ENCODE results near the gene RAET1G.
"Not testable (repeated sequence)": the region's sequence is repeated elsewhere in the genome, so short reads cannot be mapped to it uniquely, and the experiment has no call there.

The RAET1G gene

DNA sequence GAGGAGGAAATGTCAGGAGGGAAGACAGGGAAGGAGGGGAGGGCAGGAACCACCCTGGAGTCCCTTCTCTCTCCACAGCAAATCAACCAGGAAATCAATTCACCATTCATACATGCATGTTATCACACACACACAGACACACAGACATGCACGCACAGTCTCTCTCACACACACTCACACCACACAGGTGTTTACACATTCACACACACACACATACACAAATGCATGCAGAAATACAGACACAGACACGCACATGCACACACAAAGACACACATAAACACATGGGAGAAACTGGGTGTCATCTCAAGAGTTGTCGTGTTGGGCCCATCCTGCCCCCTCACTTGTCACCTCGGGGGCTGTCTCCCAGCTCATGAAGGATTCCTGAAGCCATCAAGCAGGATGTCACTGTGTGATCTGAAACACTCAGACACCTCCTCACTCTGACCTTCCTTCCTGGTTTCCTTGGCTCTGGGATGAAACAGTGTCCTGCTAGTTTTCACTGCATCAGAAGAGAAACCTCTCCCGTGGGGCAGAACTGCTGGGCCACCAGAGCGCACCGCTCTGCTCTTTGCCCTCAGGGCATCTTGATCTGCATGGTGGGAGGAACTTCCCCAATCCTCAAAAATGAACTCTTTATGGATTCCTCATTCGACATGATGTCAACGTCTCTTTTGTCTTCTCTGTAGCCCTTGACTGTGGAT lies 9.2 kb downstream of the RAET1G start:
- DNase-seq (ENCODE audit: low read depth), result no peak

DNA sequence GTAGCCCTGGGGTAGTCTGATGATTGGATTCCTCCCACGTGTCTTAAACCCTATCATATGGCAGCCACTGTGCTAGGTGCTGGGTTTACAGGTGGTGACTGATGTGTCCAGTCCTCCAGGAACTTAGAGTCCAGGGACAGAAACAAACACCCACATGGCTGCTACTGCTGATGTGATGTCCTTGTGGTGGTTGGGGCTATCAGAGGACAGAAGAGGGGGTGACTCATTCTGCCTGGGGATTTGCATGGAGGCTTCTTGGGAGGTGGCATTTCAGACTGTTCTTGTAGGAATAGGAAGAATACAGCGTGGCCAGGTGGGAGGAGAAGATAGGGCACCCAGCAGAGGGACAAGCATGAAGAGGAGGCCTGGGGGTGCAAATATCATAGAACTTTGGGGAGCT lies 9.8 kb downstream of the RAET1G start:
- DNase-seq (ENCODE audit: low read depth), result no peak

DNA sequence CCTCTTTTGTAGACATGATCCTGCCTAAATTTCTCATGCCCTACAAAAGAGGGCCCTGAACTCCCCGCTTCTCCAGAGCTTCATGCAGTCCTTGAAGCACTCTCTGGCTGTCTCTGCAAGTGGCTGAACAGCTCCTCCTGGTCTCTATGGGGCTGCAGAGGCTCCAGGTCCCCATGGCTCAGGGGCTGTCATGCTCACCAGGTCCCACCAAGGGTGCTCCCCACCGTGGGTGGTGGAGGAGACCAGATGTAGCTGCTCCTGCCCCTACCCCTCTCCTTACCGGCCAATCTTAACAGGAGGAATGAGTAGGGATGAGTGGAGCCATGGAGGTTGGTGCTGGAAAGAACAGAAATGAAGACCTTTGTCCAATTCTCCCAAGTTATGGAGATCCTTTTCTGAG lies 10.2 kb downstream of the RAET1G start:
- not testable (repeated sequence) for DNase-seq (ENCODE audit: low read depth)

DNA sequence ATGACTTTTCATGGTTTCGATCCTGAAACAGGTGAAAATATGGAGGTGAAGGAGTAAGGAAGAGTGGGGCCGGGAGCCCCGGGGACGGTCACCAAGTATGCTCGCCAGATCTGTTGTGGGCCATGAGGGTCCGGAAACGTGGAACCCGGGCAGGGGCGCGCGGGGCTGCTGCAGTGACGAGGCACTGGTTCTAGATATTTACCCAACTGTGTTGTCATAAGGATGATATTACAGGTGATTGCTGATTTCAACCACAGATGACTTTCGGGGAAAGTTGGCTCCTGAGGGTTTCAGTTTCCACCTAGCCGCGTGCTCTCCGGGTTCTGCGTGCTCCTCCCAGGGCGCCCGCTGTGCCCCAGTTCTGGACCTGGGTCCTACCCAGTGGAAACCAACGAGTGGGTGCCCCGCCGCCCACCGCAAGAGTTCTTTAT lies 12.2 kb downstream of the RAET1G start:
- no peak for DNase-seq (ENCODE audit: low read depth)

DNA sequence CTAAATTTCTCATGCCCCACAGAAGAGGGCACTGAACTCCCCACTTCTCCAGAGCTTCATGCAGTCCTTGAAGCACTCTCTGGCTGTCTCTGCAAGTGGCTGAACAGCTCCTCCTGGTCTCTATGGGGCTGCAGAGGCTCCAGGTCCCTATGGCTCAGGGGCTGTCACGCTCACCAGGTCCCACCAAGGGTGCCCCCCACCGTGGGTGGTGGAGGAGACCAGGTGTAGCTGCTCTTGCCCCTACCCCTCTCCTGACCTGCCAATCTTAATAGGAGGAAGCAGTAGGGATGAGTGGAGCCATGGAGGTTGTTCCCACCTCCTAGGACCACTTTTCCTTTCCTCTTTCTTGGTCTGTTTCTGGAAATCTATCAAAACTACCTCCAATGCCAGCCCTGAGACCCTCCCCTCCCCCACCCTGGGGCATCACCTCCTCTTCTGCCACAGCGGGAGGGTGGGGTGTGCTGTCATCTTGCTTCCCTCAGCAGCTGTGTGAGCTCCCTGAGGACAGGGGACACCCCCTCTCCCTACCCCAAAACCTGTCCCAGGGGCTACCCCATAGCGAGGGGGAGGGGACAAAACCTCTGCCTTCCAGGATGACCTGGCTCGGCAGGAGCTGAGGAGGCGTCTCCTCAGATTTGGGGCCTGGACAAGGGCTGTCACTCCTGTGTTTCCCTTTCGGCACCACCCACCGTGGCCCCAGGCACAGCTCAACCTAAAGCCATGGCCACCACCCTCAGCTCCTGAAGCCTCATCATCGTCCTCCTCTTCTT lies 13.0 kb downstream of the RAET1G start:
- DNase-seq (ENCODE audit: low read depth), result no peak

DNA sequence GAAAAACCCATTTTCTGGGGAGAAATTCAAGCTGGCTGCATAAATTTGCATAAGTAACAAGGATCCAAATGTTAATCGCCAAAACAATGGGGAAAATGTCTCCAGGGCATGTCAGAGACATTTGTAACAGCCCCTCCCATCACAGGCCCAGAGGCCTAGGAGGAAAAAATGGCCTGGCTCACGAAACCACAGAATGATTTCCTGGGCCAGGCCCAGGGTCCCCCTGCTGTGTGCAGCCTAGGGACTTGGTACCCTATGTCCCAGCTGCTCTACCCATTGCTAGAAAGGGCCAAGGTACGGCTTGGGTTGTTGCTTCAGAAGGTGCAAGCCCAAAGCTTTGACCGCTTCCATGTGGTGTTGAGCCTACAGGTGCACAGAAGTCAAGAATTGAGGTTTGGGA lies 14.4 kb downstream of the RAET1G start:
- not testable (repeated sequence) for DNase-seq (ENCODE audit: low read depth)

DNA sequence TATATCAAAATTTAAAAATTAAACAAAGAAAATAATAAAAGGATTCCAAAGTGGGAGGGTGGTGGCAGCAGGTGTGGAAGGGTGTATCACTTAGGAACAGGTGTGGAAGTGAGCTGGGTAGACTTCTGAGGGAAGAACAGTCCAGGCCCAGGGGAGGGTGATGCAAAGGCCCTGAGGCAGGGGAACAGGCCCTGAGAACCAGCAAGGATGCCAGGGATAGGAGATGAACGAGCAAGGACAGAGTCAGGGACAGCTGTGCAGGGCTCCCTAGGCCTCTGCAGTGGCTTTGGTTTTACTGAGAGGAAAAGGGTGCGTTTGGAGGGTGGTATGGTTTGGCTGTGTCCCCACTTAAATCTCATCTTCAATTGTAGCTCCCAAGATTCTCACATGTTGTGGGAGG lies 15.6 kb downstream of the RAET1G start:
- DNase-seq (ENCODE audit: low read depth), result no peak

DNA sequence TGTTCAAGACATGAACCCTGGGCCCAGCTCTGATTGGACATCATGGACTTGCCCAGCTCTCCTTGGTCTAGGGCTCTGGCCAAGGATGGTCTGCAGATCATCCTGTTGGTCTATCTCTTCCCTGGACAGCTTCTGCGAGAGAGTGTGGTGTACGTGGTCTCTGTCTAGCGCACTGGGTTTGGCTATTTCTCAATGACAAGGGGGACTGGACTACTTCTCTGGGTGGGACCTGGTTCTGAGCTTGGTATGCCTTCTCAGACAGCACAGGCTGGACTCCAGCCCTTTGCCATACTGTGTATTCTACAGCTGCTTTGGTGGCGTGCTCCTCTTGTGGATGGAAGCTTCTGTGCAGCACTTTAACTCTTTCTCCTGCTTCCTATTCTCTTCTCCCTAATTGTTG lies 16.5 kb downstream of the RAET1G start:
- DNase-seq (ENCODE audit: low read depth), result no peak

DNA sequence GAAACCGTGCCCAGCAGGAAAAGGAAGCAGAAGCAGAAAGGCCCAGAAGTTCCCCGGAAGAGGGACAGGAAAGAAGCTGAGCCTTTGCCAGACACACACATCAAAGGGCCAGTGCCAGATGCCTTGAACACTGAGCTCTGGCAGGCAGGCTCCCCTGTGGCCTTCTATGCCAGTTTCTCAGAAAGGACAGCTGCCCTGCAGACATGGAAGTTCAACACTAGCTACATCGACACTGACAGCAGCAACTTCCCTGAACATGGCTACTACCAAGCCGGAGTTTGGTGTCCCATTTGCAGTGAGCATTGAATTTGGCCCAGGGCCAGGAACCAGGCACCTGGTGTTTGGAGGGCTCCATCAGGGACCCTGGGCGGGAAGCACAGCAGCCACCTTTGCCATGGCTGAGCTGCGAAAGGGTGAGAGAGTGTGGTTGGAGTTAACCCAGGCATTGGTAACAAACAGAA lies 17.0 kb downstream of the RAET1G start:
- DNase-seq (ENCODE audit: low read depth), result no peak

DNA sequence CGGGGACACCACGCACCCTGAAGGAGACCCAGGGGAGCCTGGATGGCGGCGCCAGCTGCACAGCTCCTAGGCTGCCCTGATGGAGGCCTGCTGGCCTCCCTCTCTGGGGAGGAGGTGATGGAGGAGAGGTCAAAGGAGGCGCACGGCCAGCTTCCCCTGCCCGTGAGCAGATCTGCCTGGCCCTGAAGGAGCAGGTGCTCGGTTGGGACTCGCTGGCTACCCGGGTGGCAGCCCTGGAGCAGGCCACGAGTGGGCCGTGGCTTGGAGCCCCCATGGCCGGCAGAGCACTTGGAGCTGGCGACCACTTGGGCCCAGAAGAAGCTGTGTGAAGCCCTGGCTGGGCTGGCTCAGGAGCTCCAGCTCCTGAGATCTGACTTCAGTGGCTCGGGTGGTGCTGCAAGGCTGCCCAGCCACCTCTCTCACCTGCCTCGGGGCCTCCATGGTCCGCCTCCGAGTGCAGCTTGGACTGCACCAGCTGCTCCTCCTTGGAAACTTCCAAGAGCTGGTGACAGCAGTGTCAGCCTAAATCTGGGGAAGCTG lies 17.5 kb downstream of the RAET1G start:
- no peak for DNase-seq (ENCODE audit: low read depth)

DNA sequence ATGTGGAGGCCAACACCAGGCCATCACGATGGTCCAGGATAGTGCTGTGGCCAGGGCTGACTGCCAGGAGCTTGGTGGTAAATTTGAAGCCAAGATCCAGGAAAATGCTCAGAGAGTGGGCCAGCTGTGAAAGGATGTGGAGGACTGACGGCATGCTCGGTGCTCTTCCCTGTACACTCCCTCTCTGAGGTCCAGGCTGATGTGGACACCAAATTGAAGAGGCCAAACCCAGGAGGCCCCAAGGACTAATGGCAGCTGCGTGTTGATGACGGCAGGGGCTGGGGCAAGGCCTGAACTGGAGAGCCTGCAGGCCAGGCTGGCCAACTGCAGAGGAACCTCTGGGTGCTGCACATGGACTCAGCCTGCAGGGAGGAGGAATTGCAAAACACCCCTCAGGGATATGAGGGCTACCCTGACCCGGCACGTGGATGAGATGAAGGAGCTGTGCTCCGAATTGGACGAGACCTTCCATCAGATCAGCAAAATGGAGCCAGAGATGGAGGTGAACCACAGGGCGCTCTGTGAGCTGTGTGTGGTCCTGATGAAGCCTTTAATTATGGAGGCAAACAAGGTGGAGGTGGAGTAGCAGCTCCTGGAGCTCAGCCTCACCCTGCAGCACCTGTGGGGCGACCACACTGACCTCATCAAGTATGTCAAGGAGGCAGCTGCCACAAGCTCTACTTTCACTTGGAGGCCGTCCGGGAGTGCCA lies 18.1 kb downstream of the RAET1G start:
- no peak for DNase-seq (ENCODE audit: low read depth)

DNA sequence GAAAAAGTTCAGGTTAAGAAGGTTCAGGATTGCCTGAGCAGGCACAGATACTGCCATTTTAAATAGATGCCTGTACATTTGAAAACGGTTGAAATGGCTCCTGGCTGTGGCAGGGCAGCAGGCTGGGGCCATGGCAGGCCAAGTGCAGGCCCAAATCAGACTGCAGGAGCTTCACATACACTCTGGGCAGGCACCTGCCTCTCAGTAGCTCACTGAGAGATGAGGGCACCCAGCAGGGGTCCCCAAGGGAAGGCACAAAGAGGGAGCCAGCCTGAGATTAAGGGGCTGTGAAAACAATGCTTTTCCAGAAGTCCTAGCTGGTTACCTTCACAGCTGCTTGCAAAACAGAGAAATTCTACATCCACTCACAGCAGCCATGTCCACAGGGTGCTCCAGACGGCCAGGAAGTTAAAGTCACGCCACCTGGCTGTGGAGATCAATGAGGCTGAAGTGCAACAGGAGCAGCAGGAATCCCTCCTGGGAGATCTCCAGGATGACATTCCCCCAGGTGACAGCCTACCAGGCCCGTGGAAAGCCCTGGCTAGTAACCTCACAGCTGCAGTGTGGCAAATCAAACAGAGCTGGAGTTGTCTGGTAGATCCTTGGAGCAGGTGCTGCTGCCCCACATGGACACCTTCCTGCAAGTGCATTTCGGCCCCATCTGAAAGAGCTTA lies 18.8 kb downstream of the RAET1G start:
- no peak for DNase-seq (ENCODE audit: low read depth)

DNA sequence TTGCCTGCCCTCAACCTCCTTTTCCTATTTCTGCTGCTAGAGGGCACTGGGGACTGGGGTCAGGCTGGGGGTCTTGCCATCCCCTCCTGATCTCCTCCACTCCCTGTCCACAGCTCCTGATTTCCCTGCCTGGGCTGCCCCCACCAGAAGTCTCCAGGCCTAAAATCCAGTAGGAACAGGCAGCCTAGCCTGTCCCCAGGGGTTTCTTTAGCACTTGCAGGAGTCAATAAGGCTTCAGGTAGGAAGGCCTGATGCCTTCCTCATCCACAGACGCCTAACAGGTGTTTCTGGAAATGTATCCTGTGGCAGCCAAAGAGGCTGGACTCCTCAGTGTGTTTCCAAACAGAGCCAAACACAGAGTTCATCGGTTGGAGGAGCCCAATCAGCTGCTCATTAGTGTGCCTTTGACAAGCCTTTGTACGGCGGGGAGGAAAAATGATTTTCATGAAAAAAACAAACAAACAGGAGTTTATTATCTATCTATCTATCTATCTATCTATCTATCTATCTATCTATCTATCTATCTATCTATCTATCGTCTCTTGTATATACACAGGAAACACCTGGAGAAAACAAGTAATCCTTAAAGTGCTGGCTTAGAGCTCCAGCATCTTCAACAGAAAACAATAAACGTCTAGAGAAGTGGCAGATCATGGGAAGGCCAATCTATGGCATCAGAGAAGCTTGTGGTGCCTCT lies 21.3 kb downstream of the RAET1G start:
- no peak for DNase-seq (ENCODE audit: low read depth)

DNA sequence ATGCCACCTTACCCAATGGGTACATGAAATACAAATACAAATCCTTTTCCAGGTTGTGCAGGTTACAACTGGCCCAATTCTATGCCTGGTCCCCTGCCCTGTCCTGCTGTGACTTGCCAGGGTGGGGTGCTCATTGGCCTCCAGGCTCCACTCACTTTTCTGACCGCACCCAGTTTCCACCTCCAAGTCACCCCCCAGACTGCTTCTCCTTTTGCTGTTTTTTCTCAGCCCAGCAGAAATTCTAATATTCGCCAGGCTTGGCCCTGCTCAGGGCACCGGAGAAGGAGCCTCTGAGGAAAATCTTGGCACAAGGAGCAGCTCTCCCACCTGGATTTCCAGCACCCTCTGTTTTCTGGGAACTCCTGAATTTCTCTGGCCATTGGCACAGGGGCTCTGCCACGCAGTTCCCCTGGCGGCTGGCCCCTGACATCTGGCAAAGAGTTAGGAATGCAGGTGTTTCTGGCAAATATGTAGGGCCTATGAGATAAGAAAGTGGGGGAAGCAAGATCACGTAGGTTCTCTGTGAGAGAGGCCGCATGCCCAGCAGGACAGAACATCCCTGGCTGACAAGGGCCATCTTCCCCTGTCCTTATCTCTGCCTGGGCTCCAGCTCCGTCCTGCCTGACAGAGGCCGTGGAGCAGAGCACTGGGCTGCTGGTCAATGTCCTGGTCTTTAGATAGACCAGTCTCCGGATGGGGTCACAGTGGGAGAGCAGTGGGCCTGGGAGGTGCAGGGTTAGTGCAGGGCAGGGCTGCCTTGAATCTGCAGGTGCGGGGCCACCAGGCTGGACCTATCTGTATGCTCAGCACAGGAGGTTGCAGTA lies 22.1 kb downstream of the RAET1G start:
- DNase-seq (ENCODE audit: low read depth), result no peak

DNA sequence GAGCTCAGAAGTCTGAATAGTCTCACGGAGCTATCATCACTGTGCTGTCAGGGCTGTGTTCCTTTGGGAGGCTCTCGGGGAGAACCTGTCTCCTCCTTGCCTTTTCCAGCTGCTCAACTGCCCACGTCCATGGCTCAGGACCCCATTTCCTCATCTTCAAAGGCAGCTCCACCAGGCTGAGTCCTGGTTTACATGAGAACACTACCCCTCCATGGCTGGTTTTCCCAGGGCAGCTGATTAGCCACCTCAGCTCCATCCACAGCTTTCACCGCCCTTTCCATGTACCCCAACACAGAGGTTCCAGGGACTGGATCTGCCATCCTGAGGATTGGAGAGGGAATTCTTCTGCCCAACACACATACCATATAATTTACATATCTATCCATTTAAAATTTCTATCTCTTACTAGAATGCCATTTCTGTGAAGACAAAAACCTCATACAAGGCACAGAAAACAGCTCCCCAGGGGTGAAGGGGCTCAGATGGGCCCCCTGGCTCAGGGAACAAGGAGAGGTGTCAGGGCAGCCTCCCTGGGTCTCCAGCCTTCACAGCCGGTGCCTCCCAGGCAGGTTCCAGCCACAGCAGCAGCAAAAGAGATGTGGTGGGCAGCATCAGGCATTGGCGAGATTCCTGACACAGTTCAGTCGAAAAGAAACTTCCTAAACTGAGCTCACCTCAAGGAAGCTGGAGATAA lies 22.8 kb downstream of the RAET1G start:
- no peak for DNase-seq (ENCODE audit: low read depth)

DNA sequence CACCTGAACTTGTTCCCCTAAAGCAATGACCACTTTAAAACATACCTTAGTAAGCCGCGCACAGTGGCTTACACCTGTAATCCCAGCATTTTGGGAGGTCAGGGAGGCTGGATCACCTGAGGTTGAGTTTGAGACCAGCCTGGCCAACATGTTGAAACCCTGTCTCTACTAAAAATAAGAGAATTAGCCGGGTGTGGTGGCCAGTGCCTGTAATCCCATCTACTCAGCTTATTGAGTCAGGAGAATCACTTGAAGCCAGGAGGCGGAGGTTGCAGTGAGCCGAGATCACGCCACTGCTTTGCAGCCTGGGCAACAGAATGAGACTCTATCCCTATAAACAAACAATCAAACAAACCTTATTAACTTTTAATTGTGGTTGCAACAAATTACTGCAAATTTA lies 23.4 kb downstream of the RAET1G start:
- DNase-seq (ENCODE audit: low read depth), result no peak

DNA sequence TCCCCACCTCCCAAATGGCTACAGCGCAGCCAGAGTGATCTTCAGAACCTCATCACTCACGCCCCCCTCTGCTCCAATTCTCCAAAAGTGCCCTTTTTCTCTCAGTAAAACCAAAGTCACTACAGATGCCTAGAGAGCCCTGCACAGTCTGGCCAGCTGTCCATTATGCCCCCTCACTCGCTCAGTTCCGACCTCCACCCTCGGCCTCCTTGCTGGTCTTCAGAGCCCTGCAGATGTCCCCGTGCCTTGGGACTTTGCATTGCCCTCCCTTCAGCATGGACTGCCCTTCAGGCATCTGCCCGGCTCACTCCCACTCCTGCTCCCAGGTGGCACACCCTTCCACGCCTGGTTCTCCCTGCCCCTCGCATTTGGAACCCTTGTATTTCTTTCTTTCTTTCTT lies 24.0 kb downstream of the RAET1G start:
- DNase-seq (ENCODE audit: low read depth), result no peak

DNA sequence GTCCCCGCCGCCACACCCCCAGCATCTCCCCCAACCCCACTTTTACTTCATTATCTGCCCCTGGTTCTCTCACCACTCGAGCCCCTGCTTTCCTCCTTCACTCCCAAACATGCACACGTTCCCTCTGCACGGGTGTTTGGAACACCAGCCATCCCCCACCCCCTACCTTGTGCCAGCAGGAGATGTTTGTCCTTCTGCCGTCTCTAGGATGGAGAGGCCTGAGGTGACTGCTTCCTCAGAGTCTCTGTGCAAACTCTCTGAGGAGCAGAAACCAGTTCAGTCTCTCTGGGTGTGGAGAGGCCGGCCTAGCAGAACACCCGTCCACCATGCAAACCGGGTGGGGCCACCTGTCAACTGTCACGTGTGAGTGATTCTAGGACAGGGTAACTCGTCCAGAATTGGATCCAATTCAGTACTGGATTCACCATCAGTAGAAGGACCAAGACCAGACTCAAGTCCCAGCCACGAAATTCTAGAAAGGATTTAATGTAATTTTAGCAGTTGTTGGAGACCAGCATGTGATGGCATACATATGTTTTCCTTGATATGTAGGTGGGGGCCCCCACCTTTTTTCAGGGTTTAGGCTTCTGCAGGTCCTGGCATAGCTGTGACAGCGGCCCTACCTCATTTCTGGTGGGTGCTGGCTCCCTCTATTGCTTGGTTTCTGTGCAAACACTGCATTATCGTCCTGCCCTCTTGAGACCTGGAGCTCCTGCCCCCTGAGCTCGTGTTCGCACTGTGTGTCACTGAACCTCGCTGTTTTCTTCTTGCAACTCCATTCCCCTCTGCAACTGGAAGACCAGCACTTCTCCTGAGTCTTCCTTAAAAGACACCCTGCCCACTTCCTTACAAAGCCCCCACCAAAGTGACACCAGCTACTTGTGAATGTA lies 24.8 kb downstream of the RAET1G start, which contains the start of gene RAET1E:
Gene RAET1E (minus strand): TSS at position 259 of the 890 bp plus-strand sequence. CDS start 7,212 bp downstream, outside the sequence.
- no peak for DNase-seq (ENCODE audit: low read depth)
